DND-41 (cell line): ENCODE data around the gene TBC1D19.

Source experiments
- CTCF ChIP-seq: IDR thresholded peaks from 2 replicates; pipeline ENCODE4 v1.5.1; 2012; ENCODE audit warnings: borderline replicate concordance, low read length, moderate library complexity, mild to moderate bottlenecking; ENCODE audit not compliant: poor library complexity, severe bottlenecking; ENCODE audit errors: extremely low read depth
- EZH2 ChIP-seq: IDR thresholded peaks from 3 replicates; pipeline ENCODE4 v1.6.1; 2012; ENCODE audit warnings: borderline replicate concordance, low read depth, mild to moderate bottlenecking, moderate library complexity, low read length, inconsistent platforms; ENCODE audit not compliant: severe bottlenecking

DNA sequence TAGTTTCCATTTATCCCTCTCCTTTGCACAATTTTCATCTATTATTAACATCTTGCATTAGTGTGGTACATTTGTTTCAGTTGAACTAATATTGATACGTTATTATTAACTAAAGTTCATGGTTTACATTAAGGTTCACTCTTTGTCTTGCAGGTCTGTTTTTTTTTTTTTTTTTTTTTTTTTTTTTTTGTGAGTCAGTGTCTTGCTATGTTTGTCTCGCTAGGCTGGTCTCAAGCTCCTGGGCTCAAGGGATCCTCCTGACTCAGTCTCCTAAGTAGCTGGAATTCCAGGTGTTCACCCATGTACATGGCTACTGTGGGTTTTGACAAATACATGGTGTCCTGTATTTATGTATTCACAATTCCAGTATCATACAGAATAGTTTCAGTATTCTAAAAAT lies 6.8 kb downstream of the TBC1D19 start:
- TF ChIP-seq CTCF (no peak), EZH2 (no peak)
